SU-DHL-6 (cell line): ENCODE measurements around the gene LRP1B.

ENCODE experiments used
- H2AFZ ChIP-seq: fragments of 200-600 bp; sonication (generic); 2 replicates; pipeline ENCODE4 v1.6.1; 2014; ENCODE audit warnings: low read depth, mild to moderate bottlenecking, moderate library complexity, mixed read lengths, antibody characterized with exemption, low read length; ENCODE audit not compliant: severe bottlenecking
- H3F3A ChIP-seq: fragments of 200-600 bp; shearing (Covaris generic); 2 replicates; pipeline ENCODE4 v1.6.0; 2016; ENCODE audit warnings: antibody characterized with exemption, mild to moderate bottlenecking; ENCODE audit not compliant: insufficient read depth
- H3K27ac ChIP-seq: fragments of 200-600 bp; sonication (generic); 2 replicates; pipeline ENCODE4 v1.5.1; 2016; ENCODE audit warnings: low read depth, mild to moderate bottlenecking, low read length, moderate library complexity, mixed read lengths
- H3K27me3 ChIP-seq: fragments of 200-600 bp; sonication (generic), shearing (Covaris generic); 2 replicates; pipeline ENCODE4 v1.6.0; 2014; ENCODE audit warnings: mild to moderate bottlenecking, low read length
- H3K36me3 ChIP-seq: fragments of 200-600 bp; sonication (generic); 2 replicates; pipeline ENCODE4 v1.6.1; 2014; ENCODE audit warnings: mild to moderate bottlenecking, low read length, mixed read lengths
- H3K4me2 ChIP-seq: fragments of 300-600, 200-600 bp; shearing (Covaris generic), sonication (generic); 2 replicates; pipeline ENCODE4 v1.6.0; 2014; ENCODE audit warnings: low read length, low read depth, mild to moderate bottlenecking; ENCODE audit not compliant: poor library complexity, severe bottlenecking
- H3K4me3 ChIP-seq: fragments of 200-600 bp; sonication (generic); 2 replicates; pipeline ENCODE4 v1.5.1; 2014; ENCODE audit warnings: antibody characterized with exemption, low read length, mild to moderate bottlenecking, mixed read lengths; ENCODE audit not compliant: insufficient read depth, poor library complexity, severe bottlenecking
- H3K79me2 ChIP-seq: fragments of 200-600 bp; sonication (generic); 2 replicates; pipeline ENCODE4 v1.6.1; 2014; ENCODE audit warnings: mild to moderate bottlenecking, low read length, moderate library complexity; ENCODE audit not compliant: insufficient read depth
- H3K9ac ChIP-seq: fragments of 200-600 bp; sonication (generic); 2 replicates; pipeline ENCODE4 v1.7.0; 2014; ENCODE audit warnings: mild to moderate bottlenecking, low read length
- H3K9me2 ChIP-seq: fragments of 200-600 bp; sonication (generic); replicated peaks from 2 replicates; pipeline ENCODE4 v1.6.1; 2014; ENCODE audit warnings: low read length; ENCODE audit not compliant: insufficient read depth
- H3K9me3 ChIP-seq: fragments of 200-600 bp; sonication (generic); 2 replicates; pipeline ENCODE4 v1.6.1; 2014; ENCODE audit warnings: low read length, mixed read lengths; ENCODE audit not compliant: insufficient read depth
- H4K20me1 ChIP-seq: fragments of 200-600 bp; sonication (generic); 2 replicates; pipeline ENCODE4 v1.6.1; 2014; ENCODE audit warnings: low read depth, mild to moderate bottlenecking, antibody characterized with exemption, low read length, moderate library complexity, mixed read lengths
- EZH2phosphoT487 ChIP-seq: fragments of 200-600 bp; sonication (generic), shearing (Covaris generic); conservative IDR thresholded peaks from 2 replicates; pipeline ENCODE4 v1.6.1; 2018; ENCODE audit warnings: mild to moderate bottlenecking, antibody characterized with exemption, low read length, moderate library complexity, mixed read lengths
- TF ChIP-seq, protein P1 (sequence below): fragments of 200-600 bp; sonication (generic); IDR thresholded peaks from one replicate; pipeline ENCODE4 v1.5.1; 2017; ENCODE audit warnings: antibody characterized with exemption, mild to moderate bottlenecking, low read length, moderate library complexity; ENCODE audit not compliant: insufficient read depth, poor library complexity, severe bottlenecking

Gene LRP1B

DNA sequence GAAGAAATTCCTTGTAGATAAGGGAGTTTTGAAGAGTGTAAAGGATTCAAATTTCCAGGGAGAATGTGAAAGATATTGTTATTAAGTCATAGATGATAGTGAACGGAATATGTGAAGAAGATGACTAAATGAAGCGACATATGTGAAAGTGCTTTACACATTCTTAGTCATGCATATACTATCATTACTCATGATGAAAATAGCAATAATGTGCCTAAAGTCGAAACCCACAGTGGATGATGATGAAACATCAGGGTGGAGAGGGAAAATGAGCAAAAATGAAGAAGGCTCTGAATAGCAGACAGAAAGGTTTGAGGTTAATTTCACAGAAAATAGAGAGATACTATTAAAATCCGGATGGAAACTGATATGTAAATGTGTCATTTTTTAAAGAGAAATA lies 1237.1 kb downstream of the LRP1B start:
- Histone ChIP-seq H3K36me3 (no peaks in the 10 kb centered on the region), H3K9me2 (no peaks in the 10 kb centered on the region), H2AFZ (no peak overlapping the region), H3K27ac (no peak overlapping the region), H3F3A (no peaks in the 10 kb centered on the region), H3K9ac (no peak overlapping the region), H4K20me1 (no peaks in the 10 kb centered on the region), H3K9me3 (no peaks in the 10 kb centered on the region), H3K27me3 (no peaks in the 10 kb centered on the region), H3K4me2 (no peak overlapping the region), H3K79me2 (no peaks in the 10 kb centered on the region), H3K4me3 (no peak overlapping the region)
- no peak for TF ChIP-seq EZH2phosphoT487
- TF ChIP-seq, protein P1, sequence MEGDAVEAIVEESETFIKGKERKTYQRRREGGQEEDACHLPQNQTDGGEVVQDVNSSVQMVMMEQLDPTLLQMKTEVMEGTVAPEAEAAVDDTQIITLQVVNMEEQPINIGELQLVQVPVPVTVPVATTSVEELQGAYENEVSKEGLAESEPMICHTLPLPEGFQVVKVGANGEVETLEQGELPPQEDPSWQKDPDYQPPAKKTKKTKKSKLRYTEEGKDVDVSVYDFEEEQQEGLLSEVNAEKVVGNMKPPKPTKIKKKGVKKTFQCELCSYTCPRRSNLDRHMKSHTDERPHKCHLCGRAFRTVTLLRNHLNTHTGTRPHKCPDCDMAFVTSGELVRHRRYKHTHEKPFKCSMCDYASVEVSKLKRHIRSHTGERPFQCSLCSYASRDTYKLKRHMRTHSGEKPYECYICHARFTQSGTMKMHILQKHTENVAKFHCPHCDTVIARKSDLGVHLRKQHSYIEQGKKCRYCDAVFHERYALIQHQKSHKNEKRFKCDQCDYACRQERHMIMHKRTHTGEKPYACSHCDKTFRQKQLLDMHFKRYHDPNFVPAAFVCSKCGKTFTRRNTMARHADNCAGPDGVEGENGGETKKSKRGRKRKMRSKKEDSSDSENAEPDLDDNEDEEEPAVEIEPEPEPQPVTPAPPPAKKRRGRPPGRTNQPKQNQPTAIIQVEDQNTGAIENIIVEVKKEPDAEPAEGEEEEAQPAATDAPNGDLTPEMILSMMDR = no peak

DNA sequence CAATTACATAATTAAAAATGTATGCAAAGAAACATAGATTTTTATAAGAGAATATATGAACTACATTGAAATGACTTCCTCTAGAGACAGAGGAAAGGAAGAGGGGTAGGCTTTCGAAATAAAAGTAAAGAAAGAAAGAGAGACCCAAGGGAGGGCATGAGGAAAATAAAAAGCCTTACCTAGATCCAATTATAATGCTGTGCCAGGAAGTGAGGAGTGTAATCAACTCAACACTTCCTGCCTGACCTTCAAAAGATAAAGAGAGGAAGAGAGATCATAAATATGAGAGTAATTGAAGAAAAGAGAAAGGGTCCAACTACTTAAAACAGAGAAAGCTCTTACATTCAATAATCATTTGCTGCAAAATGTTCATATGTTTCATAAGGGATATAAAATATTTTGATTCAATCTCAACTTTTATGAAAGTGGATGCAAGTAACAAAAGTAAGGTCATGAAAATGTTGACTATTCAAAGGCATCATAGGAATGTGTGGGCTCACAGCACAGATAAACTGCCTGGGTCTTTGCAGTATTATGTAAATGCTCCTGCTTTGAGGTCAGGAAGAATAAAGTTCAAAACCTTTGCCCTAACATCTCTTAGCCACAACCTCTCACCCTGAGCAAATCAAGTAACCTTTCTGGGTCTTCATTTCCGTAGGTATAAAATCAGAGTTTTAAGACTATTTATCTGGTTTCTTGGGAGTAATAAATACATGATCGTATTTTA lies 1237.7 kb downstream of the LRP1B start:
- no peaks in the 10 kb centered on the region for H3F3A ChIP-seq
- no peaks in the 10 kb centered on the region for H3K27me3 ChIP-seq
- H3K9me3 ChIP-seq = no peaks in the 10 kb centered on the region
- no peaks in the 10 kb centered on the region for H3K9me2 ChIP-seq
- no peak overlapping the region for H3K4me2 ChIP-seq
- no peaks in the 10 kb centered on the region for H3K79me2 ChIP-seq
- no peaks in the 10 kb centered on the region for H3K36me3 ChIP-seq
- H4K20me1 ChIP-seq = no peaks in the 10 kb centered on the region
- no peak overlapping the region for H3K9ac ChIP-seq
- no peak overlapping the region for H3K27ac ChIP-seq
- H2AFZ ChIP-seq = no peak overlapping the region
- TF ChIP-seq EZH2phosphoT487 = no peak
- TF ChIP-seq, protein P1 = no peak
- no peak overlapping the region for H3K4me3 ChIP-seq

DNA sequence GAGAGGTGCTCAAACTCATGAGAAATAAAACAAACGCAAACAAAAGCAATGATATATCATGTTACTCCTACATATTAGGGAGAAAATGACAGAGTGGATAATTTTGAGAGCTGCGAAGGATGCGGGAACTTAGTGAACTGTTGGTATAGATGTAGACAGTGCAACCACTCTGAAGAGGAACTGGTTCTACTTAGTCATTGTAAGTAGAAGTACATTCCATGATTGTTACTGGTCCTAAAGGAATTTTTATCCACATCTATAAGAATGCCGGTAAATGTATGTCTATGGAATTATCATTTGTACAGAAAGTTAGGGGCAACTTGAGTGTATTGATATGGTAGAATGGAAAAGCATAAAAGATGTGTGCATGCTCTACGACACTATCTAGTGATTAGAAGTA lies 1238.4 kb downstream of the LRP1B start:
- H3K9me3 ChIP-seq = no peaks in the 10 kb centered on the region
- no peaks in the 10 kb centered on the region for H3F3A ChIP-seq
- no peaks in the 10 kb centered on the region for H4K20me1 ChIP-seq
- no peaks in the 10 kb centered on the region for H3K9me2 ChIP-seq
- no peaks in the 10 kb centered on the region for H3K27me3 ChIP-seq
- no peak overlapping the region for H2AFZ ChIP-seq
- no peaks in the 10 kb centered on the region for H3K79me2 ChIP-seq
- H3K4me3 ChIP-seq = no peak overlapping the region
- no peak overlapping the region for H3K4me2 ChIP-seq
- H3K27ac ChIP-seq = no peak overlapping the region
- no peak overlapping the region for H3K9ac ChIP-seq
- TF ChIP-seq EZH2phosphoT487 = no peak
- TF ChIP-seq, protein P1 = no peak
- H3K36me3 ChIP-seq = no peaks in the 10 kb centered on the region
